Subcutaneous adipose tissue (tissue), 4 donors: ENCODE results near the gene EPHA3. TPM values are rescaled to one million over a fixed set of nuclear protein-coding genes. Genes with fewer than 3 reads are reported as not detected.

Source experiments
- CTCF ChIP-seq: fragments of 450-650 bp; IDR thresholded peaks from one replicate; pipeline ENCODE4 v1.5.1; 2016; ENCODE audit warnings: low read depth, mild to moderate bottlenecking, control low read depth, antibody characterized with exemption, moderate library complexity
- total RNA-seq, 4 donors: library from RNA; depleted of rRNA; stranded (reverse); fragments of >200 nt; gene quantifications; one replicate each; pipeline ENCODE4 v1.1.0, GENCODE V29; 2016

The EPHA3 gene
- total RNA-seq, 4 donors from 2014 or later: 5.6 to 7.2 (median 6.1) TPM

- TF ChIP-seq CTCF: no peak
Measured at GRCh38 chr3:89522155-89522554, 414.7 kb downstream of the EPHA3 start.

GRCh38 chr3:89525609-89526008 is 418.2 kb downstream of the EPHA3 start:
- TF ChIP-seq CTCF: no peak

GRCh38 chr3:89527736-89528305 is 420.4 kb downstream of the EPHA3 start:
- TF ChIP-seq CTCF: no peak
